ENCODE results near the gene UXT. TPM values are rescaled to one million over a fixed set of nuclear protein-coding genes. Genes with fewer than 3 reads are reported as not detected.

Gene UXT
- total RNA-seq, 4 donors from 2014 or later, result 89.3 to 141 (median 116) TPM

DNA sequence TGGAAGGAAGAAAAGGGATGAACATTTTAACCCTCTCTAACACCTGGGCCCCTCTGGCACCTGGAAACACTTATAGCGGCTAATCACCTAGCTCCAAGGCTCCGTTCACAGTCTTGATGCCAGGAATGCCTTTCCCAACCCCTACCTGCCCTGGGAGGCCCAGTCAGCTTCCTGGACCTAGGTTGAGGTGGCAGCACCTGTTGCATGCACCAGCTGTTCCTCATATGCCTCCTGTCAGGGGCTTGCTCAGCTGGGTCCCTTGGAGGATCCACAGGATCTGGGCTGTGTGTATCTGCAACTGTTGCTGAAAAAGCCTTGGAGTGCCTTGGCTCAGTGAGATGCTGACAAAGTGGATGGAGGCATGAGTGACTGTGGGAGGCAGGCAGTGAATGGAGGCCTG is 33.6 kb downstream of the UXT start:
- no peak for TF ChIP-seq POLR2A (IDR thresholded peaks at IDR 0.05)
- TF ChIP-seq, protein P1, sequence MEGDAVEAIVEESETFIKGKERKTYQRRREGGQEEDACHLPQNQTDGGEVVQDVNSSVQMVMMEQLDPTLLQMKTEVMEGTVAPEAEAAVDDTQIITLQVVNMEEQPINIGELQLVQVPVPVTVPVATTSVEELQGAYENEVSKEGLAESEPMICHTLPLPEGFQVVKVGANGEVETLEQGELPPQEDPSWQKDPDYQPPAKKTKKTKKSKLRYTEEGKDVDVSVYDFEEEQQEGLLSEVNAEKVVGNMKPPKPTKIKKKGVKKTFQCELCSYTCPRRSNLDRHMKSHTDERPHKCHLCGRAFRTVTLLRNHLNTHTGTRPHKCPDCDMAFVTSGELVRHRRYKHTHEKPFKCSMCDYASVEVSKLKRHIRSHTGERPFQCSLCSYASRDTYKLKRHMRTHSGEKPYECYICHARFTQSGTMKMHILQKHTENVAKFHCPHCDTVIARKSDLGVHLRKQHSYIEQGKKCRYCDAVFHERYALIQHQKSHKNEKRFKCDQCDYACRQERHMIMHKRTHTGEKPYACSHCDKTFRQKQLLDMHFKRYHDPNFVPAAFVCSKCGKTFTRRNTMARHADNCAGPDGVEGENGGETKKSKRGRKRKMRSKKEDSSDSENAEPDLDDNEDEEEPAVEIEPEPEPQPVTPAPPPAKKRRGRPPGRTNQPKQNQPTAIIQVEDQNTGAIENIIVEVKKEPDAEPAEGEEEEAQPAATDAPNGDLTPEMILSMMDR (IDR thresholded peaks at IDR 0.05), result no peak
- no peaks in the 10 kb centered on the region for H3K36me3 ChIP-seq
- intact Hi-C loops (cut with DNase I), result no loop called here
- H3K4me1 ChIP-seq, result no peaks in the 10 kb centered on the region
- WGBS, 2 donors, result 75 to 92% methylated on average over 2 of the region's 2 CpGs
- no peak for DNase-seq
- H3K27ac ChIP-seq, result no peak overlapping the region
- no peak overlapping the region for H3K4me3 ChIP-seq (replicated peaks in 1 of 3)
- H3K9me3 ChIP-seq, result no peaks in the 10 kb centered on the region
- no peaks in the 10 kb centered on the region for H3K27me3 ChIP-seq

DNA sequence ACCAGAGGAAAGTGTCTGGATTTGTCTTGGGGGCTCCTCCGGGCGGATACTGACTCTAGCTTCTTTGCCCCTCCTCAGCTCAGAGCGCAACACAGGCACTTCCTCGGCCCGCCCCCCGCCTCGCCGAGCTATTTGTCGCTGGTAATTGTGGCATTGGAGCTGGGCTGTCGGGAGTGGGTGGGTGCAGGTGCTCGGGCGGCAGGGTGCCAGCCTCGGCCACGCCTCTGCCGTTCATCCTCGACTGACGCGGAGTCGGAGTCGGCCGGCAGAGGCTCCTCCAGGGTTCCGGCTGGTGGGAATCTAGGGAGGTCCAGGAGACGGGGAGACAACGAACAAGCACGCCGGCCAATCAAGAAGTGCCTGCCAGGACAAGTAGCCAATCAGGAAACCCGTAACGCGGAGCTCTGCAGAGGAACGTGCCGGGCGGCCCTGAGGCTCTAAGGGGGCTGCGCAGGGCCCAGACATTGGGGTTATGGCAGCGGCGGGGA is 35.4 kb downstream of the UXT start:
- 10% methylated on average over 2 of the region's 35 CpGs; no CpG with 5 or more reads in 1 of the 2 donors for WGBS, 2 donors
- Histone ChIP-seq H3K9me3 (no peaks in the 10 kb centered on the region), H3K4me1 (no peaks in the 10 kb centered on the region), H3K36me3 (no peaks in the 10 kb centered on the region), H3K27me3 (no peaks in the 10 kb centered on the region), H3K27ac (no peak overlapping the region), H3K4me3 (replicated peaks in 1 of 3) (no peak overlapping the region)
- DNase-seq, result peak; percentile 34 to 42
- intact Hi-C loops (cut with DNase I), result no loop called here
- no peak for TF ChIP-seq POLR2A (IDR thresholded peaks at IDR 0.05)
- TF ChIP-seq, protein P1 (IDR thresholded peaks at IDR 0.05), result no peak

DNA sequence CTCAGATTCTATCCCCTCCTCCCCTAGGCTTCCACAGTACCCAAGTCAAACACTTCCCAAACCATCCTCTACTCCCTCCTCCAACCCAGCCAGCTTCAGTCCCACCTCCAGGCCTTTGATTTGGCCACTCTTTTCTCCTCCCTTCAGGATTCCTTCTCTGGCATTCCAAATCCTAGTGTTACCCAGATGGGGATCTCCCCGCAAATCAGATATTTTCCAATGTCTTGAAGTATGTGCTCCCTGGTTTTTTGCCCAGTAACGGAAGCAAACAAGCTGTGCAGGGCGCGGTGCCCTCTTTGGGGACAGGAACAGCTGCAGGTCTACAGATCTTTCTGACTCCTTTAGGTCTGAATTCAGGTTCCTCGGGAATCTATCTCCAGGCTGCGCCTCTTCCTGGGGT is 37.1 kb downstream of the UXT start:
- Histone ChIP-seq H3K9me3 (no peaks in the 10 kb centered on the region), H3K27me3 (no peaks in the 10 kb centered on the region), H3K4me3 (replicated peaks in 1 of 3) (no peak overlapping the region), H3K36me3 (no peaks in the 10 kb centered on the region), H3K27ac (no peak overlapping the region), H3K4me1 (no peaks in the 10 kb centered on the region)
- TF ChIP-seq POLR2A (IDR thresholded peaks at IDR 0.05), result no peak
- TF ChIP-seq, protein P1 (IDR thresholded peaks at IDR 0.05), result no peak
- intact Hi-C loops (cut with DNase I), result no loop called here
- no peak for DNase-seq
- WGBS, 2 donors, result 87 to 91% methylated on average over 6 of the region's 6 CpGs

DNA sequence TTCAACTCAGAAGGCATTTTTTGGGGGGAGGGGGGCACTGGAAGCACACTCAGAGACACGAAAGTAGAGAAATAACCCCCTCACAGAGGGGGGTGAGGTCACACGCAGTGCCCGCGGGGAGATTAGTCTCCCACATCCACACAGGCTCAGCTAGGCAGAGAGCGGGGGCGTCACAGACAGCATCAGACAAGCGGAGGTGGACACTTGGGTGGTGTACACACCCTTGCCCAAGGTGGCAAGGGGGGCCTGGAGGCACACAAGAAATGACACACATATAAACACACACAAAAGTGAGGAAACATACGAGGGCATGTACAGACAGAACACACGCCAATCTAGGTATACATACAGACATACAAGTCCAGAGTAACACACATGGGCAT is 38.7 kb downstream of the UXT start:
- Histone ChIP-seq H3K9me3 (no peaks in the 10 kb centered on the region), H3K27me3 (no peaks in the 10 kb centered on the region), H3K36me3 (no peaks in the 10 kb centered on the region), H3K27ac (no peak overlapping the region), H3K4me3 (replicated peaks in 1 of 3) (no peak overlapping the region), H3K4me1 (no peaks in the 10 kb centered on the region)
- 45 to 49% methylated on average over 7 to 9 of the region's 9 CpGs for WGBS, 2 donors
- TF ChIP-seq, protein P1 (IDR thresholded peaks at IDR 0.05), result no peak
- no peak for TF ChIP-seq POLR2A (IDR thresholded peaks at IDR 0.05)
- intact Hi-C loops (cut with DNase I), result no loop called here
- no peak for DNase-seq

DNA sequence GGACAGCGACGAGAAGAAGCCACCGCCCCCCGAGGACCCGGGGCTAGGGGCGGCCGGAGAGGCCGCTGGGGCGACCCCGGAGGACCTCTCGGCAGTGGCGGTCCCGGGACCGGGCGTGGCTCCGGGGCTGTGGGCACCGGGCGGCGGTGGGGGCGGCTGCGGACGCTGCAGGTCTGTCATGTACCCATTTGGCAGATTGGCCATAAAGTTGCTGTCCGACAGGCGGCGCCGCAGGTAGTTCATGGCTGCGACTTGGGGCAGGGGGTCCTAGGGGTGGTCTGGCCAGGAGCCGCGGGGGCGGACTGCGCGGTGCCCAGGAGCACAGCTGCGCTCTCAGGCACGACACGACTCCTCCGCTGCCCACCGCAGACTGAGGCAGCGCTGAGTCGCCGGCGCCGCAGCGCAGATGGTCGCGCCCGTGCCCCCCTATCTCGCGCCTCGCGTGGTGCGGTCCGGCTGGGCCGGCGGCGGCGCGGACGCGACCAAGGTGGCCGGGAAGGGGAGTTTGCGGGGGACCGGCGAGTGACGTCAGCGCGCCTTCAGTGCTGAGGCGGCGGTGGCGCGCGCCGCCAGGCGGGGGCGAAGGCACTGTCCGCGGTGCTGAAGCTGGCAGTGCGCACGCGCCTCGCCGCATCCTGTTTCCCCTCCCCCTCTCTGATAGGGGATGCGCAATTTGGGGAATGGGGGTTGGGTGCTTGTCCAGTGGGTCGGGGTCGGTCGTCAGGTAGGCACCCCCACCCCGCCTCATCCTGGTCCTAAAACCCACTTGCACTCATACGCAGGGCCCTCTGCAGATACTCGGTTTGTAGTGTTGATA is 39.3 kb downstream of the UXT start, which contains the start of gene SYN1:
SYN1 (minus strand) TSS at position 372 of the 817 bp plus-strand sequence; CDS start at position 243, 129 bp downstream.
- Histone ChIP-seq H3K27ac (no peak within 1 kb of the TSS), H3K36me3 (no peaks in the 10 kb centered on the region), H3K4me3 (replicated peaks in 1 of 3) (no peak within 1 kb of the TSS), H3K9me3 (no peaks in the 10 kb centered on the region), H3K4me1 (no peaks in the 10 kb centered on the region), H3K27me3 (no peaks in the 10 kb centered on the region)
- TF ChIP-seq POLR2A (IDR thresholded peaks at IDR 0.05), result no peak
- TF ChIP-seq, protein P1 (IDR thresholded peaks at IDR 0.05), result peak in 3 of 6 experiments; percentile 5 to 34 (median 25)
- 0% methylated on average over 1 of the region's 88 CpGs; no CpG with 5 or more reads in 1 of the 2 donors for WGBS, 2 donors
- intact Hi-C loops (cut with DNase I), result no loop called here
- DNase-seq, result peak; percentile 77 to 81
